ENCODE measurements around the gene PTCHD4.

PTCHD4 gene

DNA sequence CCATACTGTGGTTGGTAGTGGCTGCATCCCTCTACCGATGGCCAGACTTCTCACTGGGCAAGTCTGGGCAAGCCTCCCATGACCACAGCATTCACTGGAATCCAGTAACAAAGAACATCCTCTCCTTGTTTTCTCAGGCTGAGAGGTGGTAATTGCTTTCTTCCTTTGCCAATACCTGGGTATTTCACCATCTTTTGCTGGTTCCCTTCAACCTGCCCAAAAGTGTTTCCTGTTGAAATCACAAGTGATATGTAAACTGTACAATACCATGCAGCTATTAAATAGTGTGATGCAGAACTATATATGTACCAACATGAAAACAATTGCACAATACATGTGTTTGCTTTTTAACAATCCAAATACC, at the start of gene PTCHD4:
PTCHD4 (minus strand) TSS at position 55 of the 364 bp plus-strand sequence. CDS start 42,240 bp downstream, outside the sequence.
- Histone ChIP-seq H3K27ac (ENCODE audit: low read depth, low read length, poor library complexity, severe bottlenecking) (no peak within 1 kb of the TSS), H3K9me2 (ENCODE audit: low read depth, low read length) (no peaks in the 10 kb centered on the region), H3K36me3 (ENCODE audit: insufficient read depth, low read length) (no peaks in the 10 kb centered on the region), H3K4me1 (ENCODE audit: insufficient read depth, low read length, severe bottlenecking) (no peaks in the 10 kb centered on the region), H3K79me2 (ENCODE audit: insufficient read depth, low read length) (no peaks in the 10 kb centered on the region), H4K20me1 (ENCODE audit: insufficient read depth, low read length) (no peaks in the 10 kb centered on the region), H3F3A (ENCODE audit: insufficient read depth, low read length) (no peaks in the 10 kb centered on the region), H3K9ac (ENCODE audit: low read length) (no peak within 1 kb of the TSS), H3K9me3 (ENCODE audit: low read length) (no peaks in the 10 kb centered on the region), H3K27me3 (ENCODE audit: insufficient read depth, low read length) (no peaks in the 10 kb centered on the region), H3K4me3 (ENCODE audit: low read depth, low read length, poor library complexity, severe bottlenecking) (no peak within 1 kb of the TSS), H3K4me2 (ENCODE audit: low read length) (no peak within 1 kb of the TSS), H2AFZ (ENCODE audit: low read length) (no peak within 1 kb of the TSS)
- no peak for TF ChIP-seq EZH2 (IDR thresholded peaks at IDR 0.05; ENCODE audit: borderline replicate concordance, low read length)
- TF ChIP-seq, protein P1, sequence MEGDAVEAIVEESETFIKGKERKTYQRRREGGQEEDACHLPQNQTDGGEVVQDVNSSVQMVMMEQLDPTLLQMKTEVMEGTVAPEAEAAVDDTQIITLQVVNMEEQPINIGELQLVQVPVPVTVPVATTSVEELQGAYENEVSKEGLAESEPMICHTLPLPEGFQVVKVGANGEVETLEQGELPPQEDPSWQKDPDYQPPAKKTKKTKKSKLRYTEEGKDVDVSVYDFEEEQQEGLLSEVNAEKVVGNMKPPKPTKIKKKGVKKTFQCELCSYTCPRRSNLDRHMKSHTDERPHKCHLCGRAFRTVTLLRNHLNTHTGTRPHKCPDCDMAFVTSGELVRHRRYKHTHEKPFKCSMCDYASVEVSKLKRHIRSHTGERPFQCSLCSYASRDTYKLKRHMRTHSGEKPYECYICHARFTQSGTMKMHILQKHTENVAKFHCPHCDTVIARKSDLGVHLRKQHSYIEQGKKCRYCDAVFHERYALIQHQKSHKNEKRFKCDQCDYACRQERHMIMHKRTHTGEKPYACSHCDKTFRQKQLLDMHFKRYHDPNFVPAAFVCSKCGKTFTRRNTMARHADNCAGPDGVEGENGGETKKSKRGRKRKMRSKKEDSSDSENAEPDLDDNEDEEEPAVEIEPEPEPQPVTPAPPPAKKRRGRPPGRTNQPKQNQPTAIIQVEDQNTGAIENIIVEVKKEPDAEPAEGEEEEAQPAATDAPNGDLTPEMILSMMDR (IDR thresholded peaks at IDR 0.05; ENCODE audit: low read length): no peak

DNA sequence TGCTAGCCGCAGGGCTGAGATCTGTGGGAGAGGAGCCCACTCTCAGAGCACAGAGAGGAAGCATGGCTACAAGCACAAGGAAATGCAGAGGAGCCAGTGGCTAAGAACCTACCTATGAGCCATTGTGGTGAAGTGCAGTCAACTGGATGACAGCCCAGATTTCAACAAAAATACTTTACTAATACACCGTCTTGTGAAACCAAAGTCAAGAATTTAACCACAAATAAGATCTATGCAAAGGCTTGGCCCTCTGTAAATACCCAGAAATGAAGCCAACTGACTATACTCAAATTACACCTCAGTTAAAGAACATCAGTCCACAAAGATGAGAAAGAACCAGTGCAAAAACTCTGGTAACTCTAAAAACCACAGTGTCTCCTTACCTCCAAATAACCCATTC, 40.1 kb upstream of the PTCHD4 start:
- Histone ChIP-seq H3K9ac (ENCODE audit: low read length) (no peak overlapping the region), H3K27ac (ENCODE audit: low read depth, low read length, poor library complexity, severe bottlenecking) (no peak overlapping the region)

DNA sequence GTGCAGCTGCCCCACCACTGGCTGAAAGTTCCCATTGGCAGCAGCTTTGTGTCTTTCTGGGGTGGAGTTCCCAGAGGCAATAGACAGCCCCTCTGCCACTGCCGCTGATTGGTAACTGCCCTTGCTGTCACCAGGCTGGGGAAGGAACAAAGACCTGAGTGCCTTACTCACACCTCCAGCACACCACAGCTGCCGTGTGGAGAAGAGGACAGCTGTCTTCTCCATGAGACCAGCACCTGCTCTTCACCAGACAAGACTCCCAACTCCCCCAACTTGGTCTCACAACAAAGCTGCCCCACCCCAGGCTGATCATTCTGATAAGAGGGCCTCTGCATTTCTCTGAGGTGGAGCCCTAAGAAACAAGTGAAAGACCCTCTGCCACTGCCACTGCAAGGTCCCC, 39.7 kb upstream of the PTCHD4 start:
- no peaks in the 10 kb centered on the region for H3K9me2 ChIP-seq (ENCODE audit: low read depth, low read length)
- H3K9ac ChIP-seq (ENCODE audit: low read length): no peak overlapping the region
- no peaks in the 10 kb centered on the region for H4K20me1 ChIP-seq (ENCODE audit: insufficient read depth, low read length)
- no peaks in the 10 kb centered on the region for H3K79me2 ChIP-seq (ENCODE audit: insufficient read depth, low read length)
- no peak overlapping the region for H3K27ac ChIP-seq (ENCODE audit: low read depth, low read length, poor library complexity, severe bottlenecking)
- TF ChIP-seq, protein P1 (IDR thresholded peaks at IDR 0.05; ENCODE audit: low read length): no peak
- TF ChIP-seq EZH2 (IDR thresholded peaks at IDR 0.05; ENCODE audit: borderline replicate concordance, low read length): no peak
- H2AFZ ChIP-seq (ENCODE audit: low read length): no peak overlapping the region
- no peaks in the 10 kb centered on the region for H3K27me3 ChIP-seq (ENCODE audit: insufficient read depth, low read length)
- no peaks in the 10 kb centered on the region for H3K9me3 ChIP-seq (ENCODE audit: low read length)
- no peaks in the 10 kb centered on the region for H3F3A ChIP-seq (ENCODE audit: insufficient read depth, low read length)
- no peak overlapping the region for H3K4me2 ChIP-seq (ENCODE audit: low read length)
- no peaks in the 10 kb centered on the region for H3K36me3 ChIP-seq (ENCODE audit: insufficient read depth, low read length)
- no peaks in the 10 kb centered on the region for H3K4me1 ChIP-seq (ENCODE audit: insufficient read depth, low read length, severe bottlenecking)
- H3K4me3 ChIP-seq (ENCODE audit: low read depth, low read length, poor library complexity, severe bottlenecking): no peak overlapping the region

More for the DNA sequence above, 40.1 kb upstream of the PTCHD4 start:
- Histone ChIP-seq H3K9me3 (ENCODE audit: low read length) (no peaks in the 10 kb centered on the region), H3K36me3 (ENCODE audit: insufficient read depth, low read length) (no peaks in the 10 kb centered on the region), H3K4me3 (ENCODE audit: low read depth, low read length, poor library complexity, severe bottlenecking) (no peak overlapping the region), H3K4me1 (ENCODE audit: insufficient read depth, low read length, severe bottlenecking) (no peaks in the 10 kb centered on the region), H3F3A (ENCODE audit: insufficient read depth, low read length) (no peaks in the 10 kb centered on the region), H4K20me1 (ENCODE audit: insufficient read depth, low read length) (no peaks in the 10 kb centered on the region), H3K4me2 (ENCODE audit: low read length) (no peak overlapping the region), H3K27me3 (ENCODE audit: insufficient read depth, low read length) (no peaks in the 10 kb centered on the region), H3K9me2 (ENCODE audit: low read depth, low read length) (no peaks in the 10 kb centered on the region), H3K79me2 (ENCODE audit: insufficient read depth, low read length) (no peaks in the 10 kb centered on the region), H2AFZ (ENCODE audit: low read length) (no peak overlapping the region)
- TF ChIP-seq, protein P1 (IDR thresholded peaks at IDR 0.05; ENCODE audit: low read length): no peak
- TF ChIP-seq EZH2 (IDR thresholded peaks at IDR 0.05; ENCODE audit: borderline replicate concordance, low read length): no peak

Measured in OCI-LY1 (cell line).